HG03108 (cell line): ENCODE measurements around the gene TMEM255B.

Experiments used
- ATAC-seq: cut with Tn5 transposase; IDR thresholded peaks from one replicate; pipeline ENCODE4 v1.9.1; 2021; ENCODE audit warnings: moderate library complexity; ENCODE audit not compliant: unreplicated experiment

Gene TMEM255B

GRCh38 chr13:113856716-113857065 lies 97.7 kb downstream of the TMEM255B start:
- ATAC-seq, result no peak

GRCh38 chr13:113857531-113858195 lies 98.6 kb downstream of the TMEM255B start:
- ATAC-seq, result no peak

GRCh38 chr13:113859311-113860050 lies 100.5 kb downstream of the TMEM255B start:
- no peak for ATAC-seq

GRCh38 chr13:113860051-113860664 lies 101.1 kb downstream of the TMEM255B start:
- no peak for ATAC-seq

GRCh38 chr13:113860665-113861432 lies 101.8 kb downstream of the TMEM255B start:
- ATAC-seq, result no peak

- no peak for ATAC-seq
These were observed 102.5 kb downstream of the TMEM255B start for GRCh38 chr13:113861433-113862030.

DNA sequence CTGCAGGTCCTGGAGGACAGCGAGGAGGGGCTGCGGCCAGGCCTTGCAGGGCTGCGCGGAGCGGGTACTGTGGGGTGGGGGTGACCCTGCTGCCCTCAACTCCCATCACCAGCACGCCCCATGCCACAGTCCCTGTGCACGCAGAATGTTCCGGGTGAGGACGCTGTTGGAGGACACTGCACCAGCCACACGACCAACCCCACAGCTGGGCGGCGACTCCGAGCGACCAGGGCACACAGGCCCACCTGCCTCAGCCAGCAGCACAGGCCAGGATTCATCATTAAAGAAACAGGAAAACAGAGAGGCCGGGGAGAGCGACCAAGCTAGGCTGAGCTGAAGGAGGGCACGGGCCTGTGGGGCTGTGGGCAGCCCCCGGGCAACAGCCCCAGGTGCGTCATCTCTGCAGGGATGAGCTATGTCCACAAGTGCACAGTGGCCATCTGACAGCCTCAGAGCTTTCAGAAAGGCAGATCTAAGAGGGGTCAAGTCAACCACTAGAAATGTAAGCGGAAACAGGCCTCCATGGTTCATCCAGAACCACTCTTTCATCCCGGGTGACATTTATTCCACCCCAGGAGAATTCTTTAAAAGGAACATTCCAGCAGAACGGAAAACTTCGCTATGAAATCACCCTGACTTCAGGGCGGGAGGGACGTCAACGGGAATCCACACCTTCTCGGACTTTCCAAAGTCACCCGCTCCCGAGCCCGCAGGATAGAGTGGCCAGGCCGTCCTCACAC lies 103.3 kb downstream of the TMEM255B start:
- ATAC-seq, result no peak

DNA sequence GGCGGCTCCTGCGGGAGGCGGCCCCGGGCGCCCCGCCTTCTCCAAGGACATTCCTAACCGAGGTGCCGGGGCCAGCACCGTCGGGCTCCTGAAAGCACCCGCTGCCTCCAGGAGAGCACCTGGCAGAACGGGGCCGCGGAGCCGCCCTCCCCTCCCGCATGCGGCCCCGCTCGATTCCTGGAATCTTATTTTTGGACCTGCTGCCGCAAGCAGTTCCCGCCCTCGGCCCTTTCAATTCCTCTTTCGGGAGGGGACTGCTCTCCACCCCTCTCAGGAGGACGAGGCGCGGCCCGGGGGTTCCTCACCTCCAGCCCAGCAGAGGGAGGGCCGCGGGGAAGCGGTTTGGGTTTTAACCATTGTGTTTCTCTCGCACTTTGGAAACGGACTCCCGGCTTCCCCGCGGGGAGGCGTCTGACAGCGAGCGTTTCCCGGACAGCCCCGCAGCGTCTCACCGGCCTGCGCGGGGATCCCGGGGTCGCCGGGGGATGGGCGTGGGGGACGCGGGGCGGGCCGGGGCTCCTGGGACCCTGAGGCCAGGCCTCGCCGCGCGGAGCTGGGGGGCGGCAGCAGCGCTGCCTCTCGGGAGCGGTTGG lies 104.0 kb downstream of the TMEM255B start:
- ATAC-seq, result no peak

DNA sequence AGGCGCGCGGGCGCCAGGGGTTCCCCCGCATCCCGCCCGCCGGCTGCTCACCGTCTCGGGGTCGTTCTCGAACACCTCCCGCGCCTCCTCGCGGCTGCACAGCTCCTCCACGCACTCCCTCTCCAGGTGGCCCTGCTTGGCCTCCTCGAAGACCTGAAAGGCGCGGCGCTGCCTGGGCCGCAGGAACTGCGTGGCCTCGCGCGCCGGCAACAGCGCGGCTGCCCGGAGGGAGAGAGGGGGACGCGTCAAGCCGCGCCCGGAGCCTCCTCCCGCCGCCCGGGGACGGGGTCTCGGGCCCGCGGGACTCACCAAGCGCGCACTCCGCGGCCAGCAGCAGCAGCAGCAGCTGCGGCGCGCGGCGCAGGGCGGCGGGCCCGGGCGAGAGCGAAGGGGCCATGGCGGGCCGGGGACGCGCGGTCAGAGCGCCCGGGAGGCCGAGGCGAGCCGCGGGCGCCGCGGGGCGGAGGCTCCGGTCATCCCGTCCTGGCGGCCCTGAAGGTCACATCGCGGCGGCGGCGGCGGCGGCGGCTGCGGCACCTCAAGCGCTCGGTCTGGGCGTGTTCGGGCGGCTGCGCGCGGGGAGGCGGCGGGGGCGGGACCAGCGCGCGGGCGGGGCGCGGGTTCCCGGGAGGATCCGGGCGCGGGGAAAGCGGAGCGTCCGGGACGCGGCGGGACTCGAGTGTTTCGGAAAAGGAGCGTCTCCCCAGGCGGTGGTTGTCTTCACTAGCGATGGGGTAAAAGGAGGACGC lies 104.7 kb downstream of the TMEM255B start, which contains the start of gene GAS6:
Gene GAS6, minus strand, starts transcription at position 553 of the 749 bp plus-strand sequence. Its CDS starts 156 bp downstream, at position 397.
- no peak for ATAC-seq

GRCh38 chr13:113864273-113864890 lies 105.4 kb downstream of the TMEM255B start:
- no peak for ATAC-seq

DNA sequence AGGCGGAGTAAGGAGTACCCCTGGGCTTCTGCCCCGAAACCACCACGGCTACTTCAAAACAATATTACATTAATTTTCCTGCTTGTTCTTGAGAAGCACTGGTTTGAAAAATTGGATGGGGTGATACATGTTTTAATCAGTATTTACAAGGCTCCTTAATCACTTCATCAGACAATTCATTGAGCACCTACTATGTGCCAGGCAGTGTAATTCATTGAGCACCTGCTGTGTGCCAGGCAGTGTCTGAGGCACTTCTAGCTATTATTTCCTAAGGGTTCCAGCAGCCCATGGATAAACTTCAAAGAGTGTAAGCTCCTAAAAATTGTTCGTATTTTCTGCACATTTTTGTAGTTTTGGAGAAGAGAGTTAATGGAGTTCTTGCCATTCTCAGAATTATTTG lies 106.4 kb downstream of the TMEM255B start:
- no peak for ATAC-seq
